GM18519 (cell line): ENCODE results near the gene ZIC4.

Source experiments
- ATAC-seq: cut with Tn5 transposase; IDR thresholded peaks from one replicate; pipeline ENCODE4 v1.9.1; 2021; ENCODE audit warnings: mild to moderate bottlenecking, moderate library complexity; ENCODE audit not compliant: unreplicated experiment, low FRiP score

Gene ZIC4

GRCh38 chr3:147418808-147419701, 12.7 kb upstream of the ZIC4 start:
- no peak for ATAC-seq

- ATAC-seq, result no peak
Measured at GRCh38 chr3:147418371-147418781, 12.0 kb upstream of the ZIC4 start.

- no peak for ATAC-seq
Measured at GRCh38 chr3:147417551-147418295, 11.4 kb upstream of the ZIC4 start.

- ATAC-seq, result no peak
Measured at GRCh38 chr3:147416931-147417330, 10.6 kb upstream of the ZIC4 start.

- ATAC-seq, result no peak
Measured at GRCh38 chr3:147415874-147416273, 9.5 kb upstream of the ZIC4 start.

- ATAC-seq, result no peak
Measured at GRCh38 chr3:147415286-147415685, 8.9 kb upstream of the ZIC4 start.

- no peak for ATAC-seq
Measured at GRCh38 chr3:147414390-147415138, 8.2 kb upstream of the ZIC4 start.

- ATAC-seq, result no peak
Measured at GRCh38 chr3:147413686-147414389, 7.5 kb upstream of the ZIC4 start.

- no peak for ATAC-seq
Measured at GRCh38 chr3:147412917-147413685, 6.8 kb upstream of the ZIC4 start.

GRCh38 chr3:147412261-147412916, 6.0 kb upstream of the ZIC4 start:
- no peak for ATAC-seq

- ATAC-seq, result no peak
Measured at GRCh38 chr3:147411815-147412241, 5.5 kb upstream of the ZIC4 start.

- ATAC-seq, result no peak
Measured at GRCh38 chr3:147411238-147411814, 5.0 kb upstream of the ZIC4 start.

- ATAC-seq, result no peak
Measured at GRCh38 chr3:147410526-147411237, 4.3 kb upstream of the ZIC4 start.

- no peak for ATAC-seq
Measured at GRCh38 chr3:147410116-147410525, 3.8 kb upstream of the ZIC4 start.

- no peak for ATAC-seq
Measured at GRCh38 chr3:147409143-147410115, 3.1 kb upstream of the ZIC4 start, which contains the start of gene ZIC1. Gene ZIC1 (plus strand): TSS chr3:147409365. CDS start chr3:147410113, 748 bp downstream.

GRCh38 chr3:147408188-147409100, 2.1 kb upstream of the ZIC4 start:
- no peak for ATAC-seq
